Spleen (tissue), 11 donors: ENCODE measurements around the gene LRP1B. TPM values are rescaled to one million over a fixed set of nuclear protein-coding genes. Genes with fewer than 3 reads are reported as not detected.

Experiments used
- DNase-seq: peaks from one replicate; pipeline ENCODE4 v3.0.0-alpha.2; 2020
- H3K27ac ChIP-seq, 8 donors: fragments of 200-600 bp; sonication (generic) in 7 of 8; 1 replicate in 4 of 8; 2 replicates in 4 of 8; pipeline versions ENCODE4 v1.5.0 to v1.8.0; 2016 to 2021; ENCODE audit warnings: inconsistent platforms in 4 of 8, mild to moderate bottlenecking in 4 of 8, moderate library complexity in 1 of 8
- H3K27me3 ChIP-seq, 7 donors: fragments of 200-600 bp; sonication (generic) in 6 of 7; replicated peaks in 1 of 7; 1 replicate in 4 of 7; 2 replicates in 3 of 7; pipeline versions ENCODE4 v1.5.0 to v1.8.0; 2016 to 2021; ENCODE audit warnings: inconsistent platforms in 3 of 7, mild to moderate bottlenecking in 1 of 7
- H3K36me3 ChIP-seq, 6 donors: fragments of 200-600 bp; sonication (generic) in 5 of 6; 1 replicate in 4 of 6; 2 replicates in 2 of 6; pipeline versions ENCODE4 v1.5.0 to v1.8.0; 2016 to 2021; ENCODE audit warnings: inconsistent platforms in 2 of 6
- H3K4me1 ChIP-seq, 6 donors: fragments of 200-600 bp; sonication (generic) in 5 of 6; 1 replicate in 3 of 6; 2 replicates in 3 of 6; pipeline versions ENCODE4 v1.5.0 to v1.8.0; 2016 to 2021; ENCODE audit warnings: inconsistent platforms in 3 of 6
- H3K4me3 ChIP-seq, 8 donors: fragments of 200-600 bp; sonication (generic) in 7 of 8; 1 replicate in 4 of 8; 2 replicates in 4 of 8; pipeline versions ENCODE4 v1.5.0 to v1.8.0; 2016 to 2021; ENCODE audit warnings: inconsistent platforms in 4 of 8, mild to moderate bottlenecking in 4 of 8, moderate library complexity in 2 of 8
- H3K9me3 ChIP-seq, 8 donors: fragments of 200-600 bp; sonication (generic) in 7 of 8; 1 replicate in 4 of 8; 2 replicates in 4 of 8; pipeline versions ENCODE4 v1.5.0 to v1.8.0; 2016 to 2021; ENCODE audit warnings: inconsistent platforms in 4 of 8
- POLR2A ChIP-seq, 3 donors: fragments of 450-650 bp; IDR thresholded peaks; one replicate each; pipeline ENCODE4 v1.5.1; 2017; ENCODE audit warnings: antibody characterized with exemption in 3 of 3, mild to moderate bottlenecking in 1 of 3
- POLR2AphosphoS5 ChIP-seq, 3 donors: sonication (generic); formaldehyde crosslinking; IDR thresholded peaks; one replicate each; pipeline ENCODE4 v1.5.1; 2017; ENCODE audit warnings: antibody characterized with exemption in 3 of 3
- WGBS, 5 donors: extraction: QIAGEN DNeasy Blood & Tissue Kit in 3 of 5; methylation state at CpG; one replicate each; pipeline versions ENCODE4 v1.1.5 to v1.1.7; 2013 to 2018; 5-methylcytosine and 5-hydroxymethylcytosine counted together
- intact Hi-C: fragments of 100-400 bp; cut with DNase I; formaldehyde crosslinking; loops from one replicate; pipeline ENCODE4 v1.15.0; 2023; ENCODE audit warnings: low total_unique reads
- polyA plus RNA-seq, 3 donors: library from polyadenylated mRNA; stranded (reverse); fragments of 200-250 nt; gene quantifications; one replicate each; pipeline ENCODE4 v1.2.1, GENCODE V29; 2013
- total RNA-seq, 7 donors: library from RNA; depleted of rRNA in 3 of 7; stranded (reverse); fragments of >200 nt in 3 of 7; fragmentation: NEBNext Ultra II Directional in 4 of 7; extraction: Animal tissue kit (Norgen Biotek cat#: 25700) in 4 of 7; gene quantifications; one replicate each; pipeline versions ENCODE4 v1.1.0 to v1.2.1, GENCODE V29; 2016 to 2021
- TF ChIP-seq, protein P1 (sequence below), 11 experiments: fragments of 200-600 bp in 7 of 11; fragments of 450-650 bp in 4 of 11; sonication (generic) in 4 of 11; IDR thresholded peaks in 8 of 11; conservative IDR thresholded peaks in 3 of 11; 1 replicate in 7 of 11; 2 replicates in 4 of 11; pipeline versions ENCODE4 v1.4.0 to v1.8.0; 2016 to 2021; ENCODE audit warnings: antibody characterized with exemption in 11 of 11, inconsistent platforms in 4 of 11, mild to moderate bottlenecking in 1 of 11
- donor health status: healthy with polysubstance abuse.
- donor health status: DM: no; HTN: no; CAD: no; lungs with moderate emphysema.
- donor health status: DM: no; HTN: no; CAD: no.
- donor health status: Bipolar disorder and iron deficiency.
- donor health status: healthy.
- donor health status: DM: no; HTN: no; CAD: no.
- donor health status: DM: yes; HTN: yes; CAD: no.

The LRP1B gene
- total and polyA plus RNA-seq, 10 donors, result 0.02 to 0.85 (median 0.08) TPM; not detected in 2

DNA sequence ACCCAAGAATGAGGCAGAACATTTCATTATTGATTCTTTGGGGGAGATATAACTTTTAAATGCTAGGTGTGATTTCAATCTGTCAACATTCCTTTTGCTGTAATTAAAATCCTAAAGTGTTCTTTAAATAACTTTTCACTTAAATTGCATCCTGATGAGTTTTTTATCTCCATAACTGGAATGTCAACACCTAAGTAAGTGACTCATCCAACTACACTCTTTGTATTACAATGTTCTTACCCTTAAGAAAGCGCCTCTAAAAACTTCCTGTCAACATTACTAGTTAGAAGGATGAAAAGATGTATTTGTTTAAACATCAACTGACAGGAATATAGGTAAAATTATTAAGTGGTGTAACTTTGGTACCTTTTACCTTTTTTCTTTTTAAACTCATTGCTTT is 1657.0 kb downstream of the LRP1B start:
- 65 to 85% (median 74%) methylated on average over 1 of the region's 1 CpG for WGBS, 5 donors
- DNase-seq, result no peak
- Histone ChIP-seq H3K4me1 (no peaks in the 10 kb centered on the region), H3K4me3 (no peak overlapping the region), H3K27ac (no peak overlapping the region), H3K27me3 (no peaks in the 10 kb centered on the region), H3K36me3 (no peaks in the 10 kb centered on the region), H3K9me3 (no peaks in the 10 kb centered on the region)
- intact Hi-C loops, result no loop called here
- TF ChIP-seq POLR2A (IDR thresholded peaks at IDR 0.05), result no peak
- TF ChIP-seq, protein P1, sequence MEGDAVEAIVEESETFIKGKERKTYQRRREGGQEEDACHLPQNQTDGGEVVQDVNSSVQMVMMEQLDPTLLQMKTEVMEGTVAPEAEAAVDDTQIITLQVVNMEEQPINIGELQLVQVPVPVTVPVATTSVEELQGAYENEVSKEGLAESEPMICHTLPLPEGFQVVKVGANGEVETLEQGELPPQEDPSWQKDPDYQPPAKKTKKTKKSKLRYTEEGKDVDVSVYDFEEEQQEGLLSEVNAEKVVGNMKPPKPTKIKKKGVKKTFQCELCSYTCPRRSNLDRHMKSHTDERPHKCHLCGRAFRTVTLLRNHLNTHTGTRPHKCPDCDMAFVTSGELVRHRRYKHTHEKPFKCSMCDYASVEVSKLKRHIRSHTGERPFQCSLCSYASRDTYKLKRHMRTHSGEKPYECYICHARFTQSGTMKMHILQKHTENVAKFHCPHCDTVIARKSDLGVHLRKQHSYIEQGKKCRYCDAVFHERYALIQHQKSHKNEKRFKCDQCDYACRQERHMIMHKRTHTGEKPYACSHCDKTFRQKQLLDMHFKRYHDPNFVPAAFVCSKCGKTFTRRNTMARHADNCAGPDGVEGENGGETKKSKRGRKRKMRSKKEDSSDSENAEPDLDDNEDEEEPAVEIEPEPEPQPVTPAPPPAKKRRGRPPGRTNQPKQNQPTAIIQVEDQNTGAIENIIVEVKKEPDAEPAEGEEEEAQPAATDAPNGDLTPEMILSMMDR (IDR thresholded peaks at IDR 0.05 in 8 of 11, conservative IDR thresholded peaks at IDR 0.05 in 3 of 11), result no peak

DNA sequence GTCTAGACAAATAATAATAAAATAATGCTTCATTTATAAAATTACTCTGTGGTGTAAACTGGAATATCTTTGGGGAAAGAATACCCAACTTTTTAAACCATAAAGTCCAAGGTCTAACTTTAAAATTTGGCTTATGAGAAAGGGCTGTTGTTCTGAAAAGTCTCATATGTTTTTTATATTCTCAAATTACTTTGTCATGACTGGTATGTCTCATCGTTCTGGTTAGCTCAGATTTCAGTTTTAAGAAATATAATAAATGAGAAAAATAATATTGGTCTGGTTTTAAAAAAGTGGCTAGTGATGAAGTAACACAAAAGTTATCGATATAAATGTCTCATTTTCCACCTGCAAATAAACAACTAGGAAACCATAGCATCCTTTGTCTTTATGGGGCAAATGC is 1658.1 kb downstream of the LRP1B start:
- no peak overlapping the region for H3K4me3 ChIP-seq
- no peaks in the 10 kb centered on the region for H3K9me3 ChIP-seq
- H3K36me3 ChIP-seq, result no peaks in the 10 kb centered on the region
- TF ChIP-seq POLR2AphosphoS5 (IDR thresholded peaks at IDR 0.05) (no peak), POLR2A (IDR thresholded peaks at IDR 0.05) (no peak)
- TF ChIP-seq, protein P1 (IDR thresholded peaks at IDR 0.05 in 8 of 11, conservative IDR thresholded peaks at IDR 0.05 in 3 of 11), result no peak
- WGBS, 5 donors, result 59 to 85% (median 75%) methylated on average over 2 of the region's 2 CpGs
- H3K27ac ChIP-seq, result no peak overlapping the region
- no peaks in the 10 kb centered on the region for H3K27me3 ChIP-seq
- intact Hi-C loops, result no loop called here
- DNase-seq, result no peak
- no peaks in the 10 kb centered on the region for H3K4me1 ChIP-seq

DNA sequence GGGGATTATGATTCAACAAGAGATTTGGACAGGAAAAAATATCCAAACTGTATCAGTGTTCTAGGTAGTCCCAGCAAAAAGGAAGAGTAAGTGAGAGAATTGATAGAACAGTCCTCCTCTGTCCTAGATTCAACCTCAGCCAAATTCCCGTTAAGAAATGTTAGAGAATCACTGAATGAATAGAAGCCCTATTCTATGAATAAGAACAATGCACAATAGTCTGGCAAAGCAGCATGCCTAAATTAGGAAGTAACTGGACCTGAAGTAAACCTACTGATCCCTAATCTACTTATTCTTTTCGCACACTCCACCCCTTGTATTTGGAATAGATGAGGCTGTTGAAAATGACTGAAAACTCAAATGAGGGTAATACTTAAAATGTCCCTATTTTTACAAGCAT is 1665.5 kb downstream of the LRP1B start:
- no peaks in the 10 kb centered on the region for H3K9me3 ChIP-seq
- 77 to 91% (median 86%) methylated on average over 2 of the region's 2 CpGs for WGBS, 5 donors
- H3K4me3 ChIP-seq, result no peak overlapping the region
- intact Hi-C loops, result no loop called here
- H3K36me3 ChIP-seq, result no peaks in the 10 kb centered on the region
- DNase-seq, result no peak
- no peaks in the 10 kb centered on the region for H3K4me1 ChIP-seq
- no peak for TF ChIP-seq POLR2AphosphoS5 (IDR thresholded peaks at IDR 0.05)
- no peak for TF ChIP-seq POLR2A (IDR thresholded peaks at IDR 0.05)
- TF ChIP-seq, protein P1 (IDR thresholded peaks at IDR 0.05 in 8 of 11, conservative IDR thresholded peaks at IDR 0.05 in 3 of 11), result no peak
- H3K27me3 ChIP-seq, result no peaks in the 10 kb centered on the region
- no peak overlapping the region for H3K27ac ChIP-seq

GRCh38 chr2:140462990-140463389 is 1667.8 kb downstream of the LRP1B start:
- Histone ChIP-seq H3K36me3 (no peaks in the 10 kb centered on the region), H3K9me3 (no peaks in the 10 kb centered on the region), H3K4me1 (no peaks in the 10 kb centered on the region), H3K27ac (no peak overlapping the region), H3K4me3 (no peak overlapping the region), H3K27me3 (no peaks in the 10 kb centered on the region)
- intact Hi-C loops, result no loop called here
- WGBS, 5 donors, result 60 to 72% (median 69%) methylated on average over 4 of the region's 4 CpGs
- TF ChIP-seq POLR2AphosphoS5 (IDR thresholded peaks at IDR 0.05) (no peak), POLR2A (IDR thresholded peaks at IDR 0.05) (no peak)
- TF ChIP-seq, protein P1 (IDR thresholded peaks at IDR 0.05 in 8 of 11, conservative IDR thresholded peaks at IDR 0.05 in 3 of 11), result no peak
- no peak for DNase-seq
